Measurements from ENCODE around the gene PLPP2.

GRCh38 chr19:282501-282900, 8.7 kb downstream of the PLPP2 start:
- TF ChIP-seq CTCF (optimal IDR thresholded peaks at IDR 0.05 in 1 of 3, IDR thresholded peaks at IDR 0.05 in 1 of 3, conservative IDR thresholded peaks at IDR 0.05 in 1 of 3; ENCODE audit: extremely low read depth in 1 of 3, insufficient read depth in 2 of 3, low read length in 3 of 3) (no peak), EZH2 (IDR thresholded peaks at IDR 0.05; ENCODE audit: low read length) (no peak)
